Endothelial cell of umbilical vein (primary cell): ENCODE results near the gene NR0B2. TPM values are rescaled to one million over a fixed set of nuclear protein-coding genes. Genes with fewer than 3 reads are reported as not detected.

Experiments used
- BruUV-seq: library from RNA; stranded (reverse); fragments of 400-500 nt; replicated peaks from 2 replicates; lab custom pipeline; 2021; lab: Mats Ljungman, UMichigan
- CTCF ChIA-PET: fragments of 300-600, 350-600 bp; sonication (Branson Sonifier 250); formaldehyde crosslinking; loops from one replicate; lab custom pipeline; 2021; ENCODE audit warnings: antibody characterized with exemption, inconsistent platforms; lab: Charles Lee
- POLR2A ChIA-PET: fragments of 300-600, 350-600 bp; sonication (Branson Sonifier 250); formaldehyde crosslinking; loops from one replicate; lab custom pipeline; 2021; ENCODE audit warnings: antibody characterized with exemption, inconsistent platforms; lab: Charles Lee
- DNase-seq: peaks from one replicate; pipeline ENCODE4 v3.0.0-alpha.2; 2011; ENCODE audit warnings: low read depth, low spot score
- FAIRE-seq: peaks from 2 replicates; lab custom pipeline; 2011; peaks lifted over from hg19 to GRCh38; lab: Jason Lieb, UNC
- H2AFZ ChIP-seq: 2 replicates; pipeline ENCODE4 v1.6.0; 2012; ENCODE audit warnings: low read depth, low read length, control low read depth, inconsistent platforms
- H3K27ac ChIP-seq: 2 replicates; pipeline ENCODE4 v1.5.1; 2011; ENCODE audit warnings: low read depth, mild to moderate bottlenecking, control low read depth, low read length, moderate library complexity; ENCODE audit not compliant: insufficient read depth
- H3K27me3 ChIP-seq, 2 experiments: 2 replicates each; pipeline versions ENCODE4 v1.6.0 to v1.6.1; 2011; ENCODE audit warnings: low read length in 2 of 2, mixed read lengths in 1 of 2; ENCODE audit not compliant: control insufficient read depth in 2 of 2, insufficient read depth in 2 of 2
- H3K36me3 ChIP-seq, 2 experiments: 2 replicates in 1 of 2; 3 replicates in 1 of 2; pipeline ENCODE4 v1.5.1; 2011; ENCODE audit warnings: low read length in 2 of 2, mild to moderate bottlenecking in 1 of 2, moderate library complexity in 1 of 2; ENCODE audit not compliant: control insufficient read depth in 2 of 2, insufficient read depth in 2 of 2; ENCODE audit errors: extremely low read depth in 1 of 2
- H3K4me1 ChIP-seq: 3 replicates; pipeline ENCODE4 v1.5.1; 2011; ENCODE audit warnings: mild to moderate bottlenecking, low read length; ENCODE audit not compliant: control insufficient read depth, insufficient read depth; ENCODE audit errors: extremely low read depth
- H3K4me2 ChIP-seq: 2 replicates; pipeline ENCODE4 v1.6.1; 2011; ENCODE audit warnings: low read length, control low read depth, mixed read lengths; ENCODE audit not compliant: insufficient read depth
- H3K4me3 ChIP-seq, 3 experiments: fragments of 200-600 bp in 1 of 3; sonication (generic), shearing (Covaris generic) in 1 of 3; replicated peaks in 1 of 3; 2 replicates each; pipeline ENCODE4 v1.5.1; 2011 to 2016; ENCODE audit warnings: control low read depth in 3 of 3, low read length in 3 of 3, mild to moderate bottlenecking in 2 of 3, inconsistent platforms in 1 of 3, low read depth in 1 of 3, moderate library complexity in 1 of 3; ENCODE audit not compliant: insufficient read depth in 1 of 3
- H3K79me2 ChIP-seq: 2 replicates; pipeline ENCODE4 v1.6.0; 2012; ENCODE audit warnings: low read length, inconsistent platforms; ENCODE audit not compliant: control insufficient read depth, insufficient read depth
- H3K9ac ChIP-seq: replicated peaks from 2 replicates; pipeline ENCODE3; 2011; ENCODE audit warnings: low read length, control low read depth; ENCODE audit not compliant: insufficient read depth; ENCODE audit errors: extremely low read depth
- H3K9me1 ChIP-seq: replicated peaks from 3 replicates; pipeline ENCODE4 v1.6.0; 2011; ENCODE audit warnings: mild to moderate bottlenecking, low read length; ENCODE audit not compliant: control insufficient read depth, insufficient read depth; ENCODE audit errors: extremely low read depth
- H3K9me3 ChIP-seq: replicated peaks from 2 replicates; pipeline ENCODE4 v1.5.1; 2012; ENCODE audit warnings: low read length, inconsistent platforms; ENCODE audit not compliant: control insufficient read depth, insufficient read depth
- H4K20me1 ChIP-seq: replicated peaks from 2 replicates; pipeline ENCODE3; 2011; ENCODE audit warnings: mild to moderate bottlenecking, low read length; ENCODE audit not compliant: control insufficient read depth, insufficient read depth; ENCODE audit errors: extremely low read depth
- EZH2 ChIP-seq: IDR thresholded peaks from 2 replicates; pipeline ENCODE4 v1.6.1; 2012; ENCODE audit warnings: borderline replicate concordance, low read depth, mild to moderate bottlenecking, moderate library complexity, low read length, inconsistent platforms; ENCODE audit not compliant: severe bottlenecking
- FOS ChIP-seq: IDR thresholded peaks from 2 replicates; pipeline ENCODE4 v1.6.1; 2011; ENCODE audit warnings: mild to moderate bottlenecking, low read length, moderate library complexity, borderline replicate concordance; ENCODE audit not compliant: insufficient read depth
- GATA2 ChIP-seq: IDR thresholded peaks from 2 replicates; pipeline ENCODE4 v1.7.0; 2011; ENCODE audit warnings: low read depth, mild to moderate bottlenecking, moderate library complexity, mixed read lengths, low read length; ENCODE audit not compliant: insufficient read length, insufficient read depth
- JUN ChIP-seq: IDR thresholded peaks from 2 replicates; pipeline ENCODE4 v1.6.1; 2011; ENCODE audit warnings: borderline replicate concordance, low read depth; ENCODE audit not compliant: insufficient read length, insufficient read depth
- MYC ChIP-seq: IDR thresholded peaks from one replicate; pipeline ENCODE4 v1.6.1; 2011; ENCODE audit warnings: mild to moderate bottlenecking, low read depth, low read length
- POLR2A ChIP-seq: IDR thresholded peaks from 2 replicates; pipeline ENCODE4 v1.6.1; 2012; ENCODE audit warnings: low read depth, mild to moderate bottlenecking, control low read depth, low read length
- POLR2AphosphoS5 ChIP-seq: IDR thresholded peaks from 2 replicates; pipeline ENCODE4 v1.6.1; 2012; ENCODE audit warnings: low read depth, mild to moderate bottlenecking, control low read depth, low read length, moderate library complexity; ENCODE audit not compliant: insufficient read depth
- dilution Hi-C: fragments of 300-500 bp; cut with MboI; formaldehyde crosslinking; loops from one replicate; pipeline ENCODE4 v1.15.0; 2019; ENCODE audit warnings: low sequenced_read_pairs; ENCODE audit not compliant: extremely low pct_ligation_motif_present
- intact Hi-C: fragments of 100-400 bp; cut with micrococcal nuclease; formaldehyde crosslinking; loops from one replicate; pipeline ENCODE4 v1.10.0; 2022
- polyA plus RNA-seq, 4 experiments: library from polyadenylated mRNA; depleted of rRNA in 3 of 4; stranded (reverse) in 3 of 4; unstranded in 1 of 4; fragments of >200 nt; gene quantifications; 2 replicates each; pipeline versions ENCODE4 v1.2.1 to v1.2.3, GENCODE V29; 2011 to 2012; ENCODE audit warnings: missing spikeins in 1 of 4
- total RNA-seq: library from RNA; stranded (reverse); gene quantifications from 2 replicates; pipeline ENCODE4 v1.2.3, GENCODE V29; 2021
- TF ChIP-seq, protein P1 (sequence below), 2 donors: IDR thresholded peaks; 1 replicate in 1 of 2; 2 replicates in 1 of 2; pipeline ENCODE4 v1.5.1; 2011; ENCODE audit warnings: low read length in 2 of 2, mild to moderate bottlenecking in 2 of 2, moderate library complexity in 2 of 2, control low read depth in 1 of 2, inconsistent platforms in 1 of 2, low read depth in 1 of 2; ENCODE audit not compliant: insufficient read depth in 1 of 2; ENCODE audit errors: extremely low read depth in 1 of 2
- TF ChIP-seq, protein P2 (sequence below): IDR thresholded peaks from 2 replicates; pipeline ENCODE4 v1.6.1; 2011; ENCODE audit not compliant: insufficient read depth, insufficient read length

Gene NR0B2
- total and polyA plus RNA-seq, 2 donors (not counting 3 experiments of a cell fraction or from before 2014, with no cell fraction given): not detected

DNA sequence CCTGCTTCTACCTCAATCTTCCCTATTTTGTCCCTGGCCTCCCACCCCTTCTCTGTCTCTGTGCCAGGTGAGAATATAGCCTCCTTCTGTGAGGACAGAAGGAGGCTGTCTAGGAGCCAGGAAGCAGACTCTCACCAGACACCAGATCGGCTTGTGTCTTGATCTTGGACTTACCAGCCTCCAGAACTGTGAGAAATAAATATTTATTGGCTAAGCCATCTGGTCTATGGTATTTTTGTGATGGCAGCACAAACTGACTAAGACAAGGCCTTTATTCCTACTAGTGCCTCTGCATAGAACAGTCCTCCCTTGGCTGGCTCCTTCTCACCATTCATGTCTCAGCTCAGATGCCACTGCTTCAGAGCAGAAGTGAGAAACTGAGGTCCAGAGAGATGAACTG is 25.5 kb downstream of the NR0B2 start:
- Histone ChIP-seq H3K4me3 (no peak overlapping the region), H3K9me1 (no peaks in the 10 kb centered on the region), H3K9me3 (no peaks in the 10 kb centered on the region), H3K9ac (no peak overlapping the region), H2AFZ (no peak overlapping the region), H3K79me2 (peaks cover 18% of the 10 kb centered on the region), H3K27me3 (no peaks in the 10 kb centered on the region), H4K20me1 (no peaks in the 10 kb centered on the region), H3K27ac (no peak overlapping the region), H3K4me1 (peaks cover 6% of the 10 kb centered on the region), H3K4me2 (no peak overlapping the region), H3K36me3 (peaks cover 17 to 31% of the 10 kb centered on the region in 2 experiments)
- dilution Hi-C loops (no loop called here), intact Hi-C loops (no loop called here)
- no TSS peak for BruUV-seq
- DNase-seq (no peak), FAIRE-seq (no peak)
- POLR2A ChIA-PET: no interaction called here
- CTCF ChIA-PET: interaction anchor here (1.1 to 2.7 kb wide), 3 partner anchors 10 to 25 kb away, joined by 3 to 18 read pairs (median 5); partner anchors contain the start of gene NR0B2
- TF ChIP-seq JUN (no peak), FOS (no peak), MYC (no peak), POLR2A (no peak), EZH2 (no peak), GATA2 (no peak), POLR2AphosphoS5 (no peak)
- TF ChIP-seq, protein P1, sequence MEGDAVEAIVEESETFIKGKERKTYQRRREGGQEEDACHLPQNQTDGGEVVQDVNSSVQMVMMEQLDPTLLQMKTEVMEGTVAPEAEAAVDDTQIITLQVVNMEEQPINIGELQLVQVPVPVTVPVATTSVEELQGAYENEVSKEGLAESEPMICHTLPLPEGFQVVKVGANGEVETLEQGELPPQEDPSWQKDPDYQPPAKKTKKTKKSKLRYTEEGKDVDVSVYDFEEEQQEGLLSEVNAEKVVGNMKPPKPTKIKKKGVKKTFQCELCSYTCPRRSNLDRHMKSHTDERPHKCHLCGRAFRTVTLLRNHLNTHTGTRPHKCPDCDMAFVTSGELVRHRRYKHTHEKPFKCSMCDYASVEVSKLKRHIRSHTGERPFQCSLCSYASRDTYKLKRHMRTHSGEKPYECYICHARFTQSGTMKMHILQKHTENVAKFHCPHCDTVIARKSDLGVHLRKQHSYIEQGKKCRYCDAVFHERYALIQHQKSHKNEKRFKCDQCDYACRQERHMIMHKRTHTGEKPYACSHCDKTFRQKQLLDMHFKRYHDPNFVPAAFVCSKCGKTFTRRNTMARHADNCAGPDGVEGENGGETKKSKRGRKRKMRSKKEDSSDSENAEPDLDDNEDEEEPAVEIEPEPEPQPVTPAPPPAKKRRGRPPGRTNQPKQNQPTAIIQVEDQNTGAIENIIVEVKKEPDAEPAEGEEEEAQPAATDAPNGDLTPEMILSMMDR (IDR thresholded peaks at IDR 0.05; ENCODE audit: extremely low read depth in 1 of 2, insufficient read depth in 1 of 2, low read depth in 1 of 2, low read length in 2 of 2): no peak
- TF ChIP-seq, protein P2, sequence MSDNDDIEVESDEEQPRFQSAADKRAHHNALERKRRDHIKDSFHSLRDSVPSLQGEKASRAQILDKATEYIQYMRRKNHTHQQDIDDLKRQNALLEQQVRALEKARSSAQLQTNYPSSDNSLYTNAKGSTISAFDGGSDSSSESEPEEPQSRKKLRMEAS: no peak
